ENCODE results near the gene PRKD2. TPM values are rescaled to one million over a fixed set of nuclear protein-coding genes. Genes with fewer than 3 reads are reported as not detected.
"Not testable (repeated sequence)": the region's sequence is repeated elsewhere in the genome, so short reads cannot be mapped to it uniquely, and the experiment has no call there.

The PRKD2 gene
- total RNA-seq, result 10 to 100 TPM; 11.8 to 41.3 (median 19.5) TPM

GRCh38 chr19:46717034-46717715 is at the start of gene PRKD2:
Gene PRKD2, minus strand, starts transcription at chr19:46717114. Its CDS starts 744 bp downstream, at chr19:46716370.
- DNase-seq (ENCODE audit: low spot score), result peak; percentile 75
- TF ChIP-seq CTCF (IDR thresholded peaks at IDR 0.05), result no peak
- ATAC-seq (ENCODE audit: low FRiP score), result peak; percentile 65

- ATAC-seq (ENCODE audit: low FRiP score), result no peak
- DNase-seq (ENCODE audit: low spot score), result no peak
- TF ChIP-seq CTCF (IDR thresholded peaks at IDR 0.05), result no peak
Measured at GRCh38 chr19:46764817-46765291, 47.9 kb upstream of the PRKD2 start.

GRCh38 chr19:46762245-46762890 is 45.5 kb upstream of the PRKD2 start:
- no peak for ATAC-seq (ENCODE audit: low FRiP score)
- no peak for TF ChIP-seq CTCF (IDR thresholded peaks at IDR 0.05)
- no peak for DNase-seq (ENCODE audit: low spot score)

- no peak for DNase-seq (ENCODE audit: low spot score)
- TF ChIP-seq CTCF (IDR thresholded peaks at IDR 0.05), result no peak
- no peak for ATAC-seq (ENCODE audit: low FRiP score)
Measured at GRCh38 chr19:46761418-46761831, 44.5 kb upstream of the PRKD2 start.

GRCh38 chr19:46760897-46761296 is 44.0 kb upstream of the PRKD2 start:
- ATAC-seq (ENCODE audit: low FRiP score); DNase-seq (ENCODE audit: low spot score): not testable (repeated sequence)

- TF ChIP-seq CTCF (IDR thresholded peaks at IDR 0.05), result no peak
- DNase-seq (ENCODE audit: low spot score) (no peak), ATAC-seq (ENCODE audit: low FRiP score) (no peak)
Measured at GRCh38 chr19:46760363-46760762, 43.4 kb upstream of the PRKD2 start.

GRCh38 chr19:46759817-46760333 is 43.0 kb upstream of the PRKD2 start:
- ATAC-seq (ENCODE audit: low FRiP score), result peak; percentile 84
- DNase-seq (ENCODE audit: low spot score), result no peak
- TF ChIP-seq CTCF (IDR thresholded peaks at IDR 0.05), result no peak

All from omental fat pad (tissue), 4 donors.